ENCODE measurements around the gene HTATSF1. TPM values are rescaled to one million over a fixed set of nuclear protein-coding genes. Genes with fewer than 3 reads are reported as not detected.
A peak's percentile ranks its signal among the peaks of the same experiment; 100 is the strongest.

HTATSF1 gene
- total RNA-seq, 1 experiment from 2014 or later: 49.5 TPM

DNA sequence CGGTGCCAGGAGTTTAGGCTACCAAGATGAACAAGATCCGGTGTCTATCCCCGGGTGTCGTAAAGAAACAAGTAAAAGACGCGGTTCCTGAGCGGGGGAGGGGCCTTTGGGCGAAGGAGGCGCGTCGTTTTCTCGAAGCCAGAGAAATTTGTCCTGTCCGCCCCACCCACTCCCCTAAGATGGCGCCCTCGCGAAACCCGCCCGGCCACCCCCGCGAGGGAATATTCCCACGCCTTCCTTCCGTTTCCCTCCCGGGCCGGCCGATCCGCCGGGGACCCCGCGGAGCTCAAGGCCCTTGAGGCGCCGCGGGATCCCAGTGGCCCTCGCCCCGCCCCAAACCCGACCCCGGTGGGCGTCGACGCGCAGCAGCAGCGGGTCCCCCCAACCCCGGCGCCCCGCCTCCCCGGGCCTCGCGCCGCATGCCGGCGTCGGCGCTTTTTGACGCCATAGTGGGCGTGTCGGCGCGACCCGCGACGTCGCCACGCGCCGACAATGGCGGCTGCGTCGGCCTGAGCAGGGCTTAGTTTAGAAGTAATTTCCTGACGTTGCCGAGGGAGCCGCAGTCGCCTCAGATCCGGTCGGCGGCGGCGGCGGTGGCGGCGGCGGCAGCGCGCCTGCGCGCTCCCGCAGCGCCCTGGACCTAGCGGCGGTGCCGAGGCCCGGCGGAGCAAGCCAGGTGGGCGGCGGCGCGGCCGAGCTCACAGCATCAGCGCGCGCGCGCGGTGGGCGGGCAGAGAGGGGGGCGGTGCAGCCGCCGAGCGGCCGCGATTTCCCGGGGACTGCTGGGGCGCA lies 432 bp upstream of the HTATSF1 start:
- peak overlapping the region; percentile 66 for H3K9ac ChIP-seq (ENCODE audit: extremely low read depth, insufficient read length, low read length)
- no peak overlapping the region for H2BK15ac ChIP-seq (ENCODE audit: low read depth, low read length)
- no peak overlapping the region for H4K91ac ChIP-seq (ENCODE audit: insufficient read length, low read depth, low read length)
- peak overlapping the region; percentile 85 to 90 for H3K4me3 Mint-ChIP-seq
- H2BK5ac ChIP-seq (ENCODE audit: insufficient read length, low read length): no peak overlapping the region
- no peak overlapping the region for H2BK12ac ChIP-seq (ENCODE audit: insufficient read length, low read depth, low read length)
- WGBS (ENCODE audit: extremely low coverage, insufficient read length, low lambda C conversion rate): no CpG with 5 or more reads among the region's 111 CpGs
- H3K4me2 ChIP-seq (ENCODE audit: insufficient read depth, insufficient read length, low read length): peak overlapping the region; percentile 77
- no peaks in the 10 kb centered on the region; the same call in 1 of the 2 replicates for H3K27me3 Mint-ChIP-seq (ENCODE audit: low read depth)
- no peak overlapping the region for H3K56ac ChIP-seq (ENCODE audit: insufficient read length, low read depth, low read length)
- H2AK5ac ChIP-seq (ENCODE audit: insufficient read length, low read length): no peak overlapping the region
- H2BK20ac ChIP-seq (ENCODE audit: low read depth, low read length, poor library complexity, severe bottlenecking): no peak overlapping the region
- no peak overlapping the region for H3K23ac ChIP-seq (ENCODE audit: insufficient read length, low read depth, low read length)
- peaks cover 4 to 7% of the 10 kb centered on the region in 2 experiments; a peak in 3 of 4 replicates for H3K4me1 Mint-ChIP-seq
- no peaks in the 10 kb centered on the region; the same call in 1 of the 2 replicates for H3K79me2 ChIP-seq (ENCODE audit: insufficient read depth, low read length)
- H3K79me1 ChIP-seq (ENCODE audit: insufficient read depth, low read depth, low read length, poor library complexity, severe bottlenecking): no peaks in the 10 kb centered on the region
- peak overlapping the region; percentile 79 for H3K18ac ChIP-seq (ENCODE audit: insufficient read length, low read depth, low read length)
- no peaks in the 10 kb centered on the region for H3K27me3 ChIP-seq (ENCODE audit: insufficient read depth, low read length)
- peak overlapping the region; percentile 61 for H3K27ac ChIP-seq (ENCODE audit: insufficient read length, low read depth, low read length)
- H3K27ac Mint-ChIP-seq: peak overlapping the region; percentile 83 to 96 (median 90); a peak in 5 of 7 replicates
- H4K8ac ChIP-seq (replicated peaks; ENCODE audit: insufficient read length, low read depth, low read length): no peak overlapping the region
- peaks cover 52 to 55% of the 10 kb centered on the region in 2 experiments for H3K9me3 Mint-ChIP-seq
- H3K36me3 Mint-ChIP-seq (ENCODE audit: insufficient read depth in 1 of 3, low read depth in 3 of 3): peaks cover 7 to 14% (median 12%) of the 10 kb centered on the region in 3 experiments
- H4K20me1 ChIP-seq (ENCODE audit: control insufficient read depth, insufficient read depth, insufficient read length): no peaks in the 10 kb centered on the region
- H3K14ac ChIP-seq (ENCODE audit: insufficient read depth, low read length): peak overlapping the region; percentile 86; the same call in 1 of the 2 replicates
- peaks cover 37% of the 10 kb centered on the region for H3K9me3 ChIP-seq (ENCODE audit: control insufficient read depth, low read depth, low read length)
- H3T11ph ChIP-seq (ENCODE audit: low read length): no peak overlapping the region
- H3K4me1 ChIP-seq (ENCODE audit: insufficient read depth, low read length): no peaks in the 10 kb centered on the region
- H2AFZ ChIP-seq (ENCODE audit: low read length): no peak overlapping the region
- no peak overlapping the region for H3K4ac ChIP-seq (ENCODE audit: low read depth, low read length)
- no peak overlapping the region for H4K5ac ChIP-seq (ENCODE audit: insufficient read length, low read depth, low read length)
- TF ChIP-seq, protein P1, sequence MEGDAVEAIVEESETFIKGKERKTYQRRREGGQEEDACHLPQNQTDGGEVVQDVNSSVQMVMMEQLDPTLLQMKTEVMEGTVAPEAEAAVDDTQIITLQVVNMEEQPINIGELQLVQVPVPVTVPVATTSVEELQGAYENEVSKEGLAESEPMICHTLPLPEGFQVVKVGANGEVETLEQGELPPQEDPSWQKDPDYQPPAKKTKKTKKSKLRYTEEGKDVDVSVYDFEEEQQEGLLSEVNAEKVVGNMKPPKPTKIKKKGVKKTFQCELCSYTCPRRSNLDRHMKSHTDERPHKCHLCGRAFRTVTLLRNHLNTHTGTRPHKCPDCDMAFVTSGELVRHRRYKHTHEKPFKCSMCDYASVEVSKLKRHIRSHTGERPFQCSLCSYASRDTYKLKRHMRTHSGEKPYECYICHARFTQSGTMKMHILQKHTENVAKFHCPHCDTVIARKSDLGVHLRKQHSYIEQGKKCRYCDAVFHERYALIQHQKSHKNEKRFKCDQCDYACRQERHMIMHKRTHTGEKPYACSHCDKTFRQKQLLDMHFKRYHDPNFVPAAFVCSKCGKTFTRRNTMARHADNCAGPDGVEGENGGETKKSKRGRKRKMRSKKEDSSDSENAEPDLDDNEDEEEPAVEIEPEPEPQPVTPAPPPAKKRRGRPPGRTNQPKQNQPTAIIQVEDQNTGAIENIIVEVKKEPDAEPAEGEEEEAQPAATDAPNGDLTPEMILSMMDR (conservative IDR thresholded peaks at IDR 0.05): no peak
- H2BK120ac ChIP-seq (ENCODE audit: low read depth, low read length, poor library complexity, severe bottlenecking): no peak overlapping the region
- DNase-seq: peak; percentile 78
- H3K23me2 ChIP-seq (ENCODE audit: insufficient read length, low read depth, low read length, poor library complexity, severe bottlenecking): peaks cover 6% of the 10 kb centered on the region

Data from H9 (cell line).